ENCODE data around the gene LRPAP1. TPM values are rescaled to one million over a fixed set of nuclear protein-coding genes. Genes with fewer than 3 reads are reported as not detected.

LRPAP1 gene
- total and polyA plus RNA-seq, 2 donors (not counting 1 experiment from before 2014, with no cell fraction given) = 62.9 to 80.5 TPM

DNA sequence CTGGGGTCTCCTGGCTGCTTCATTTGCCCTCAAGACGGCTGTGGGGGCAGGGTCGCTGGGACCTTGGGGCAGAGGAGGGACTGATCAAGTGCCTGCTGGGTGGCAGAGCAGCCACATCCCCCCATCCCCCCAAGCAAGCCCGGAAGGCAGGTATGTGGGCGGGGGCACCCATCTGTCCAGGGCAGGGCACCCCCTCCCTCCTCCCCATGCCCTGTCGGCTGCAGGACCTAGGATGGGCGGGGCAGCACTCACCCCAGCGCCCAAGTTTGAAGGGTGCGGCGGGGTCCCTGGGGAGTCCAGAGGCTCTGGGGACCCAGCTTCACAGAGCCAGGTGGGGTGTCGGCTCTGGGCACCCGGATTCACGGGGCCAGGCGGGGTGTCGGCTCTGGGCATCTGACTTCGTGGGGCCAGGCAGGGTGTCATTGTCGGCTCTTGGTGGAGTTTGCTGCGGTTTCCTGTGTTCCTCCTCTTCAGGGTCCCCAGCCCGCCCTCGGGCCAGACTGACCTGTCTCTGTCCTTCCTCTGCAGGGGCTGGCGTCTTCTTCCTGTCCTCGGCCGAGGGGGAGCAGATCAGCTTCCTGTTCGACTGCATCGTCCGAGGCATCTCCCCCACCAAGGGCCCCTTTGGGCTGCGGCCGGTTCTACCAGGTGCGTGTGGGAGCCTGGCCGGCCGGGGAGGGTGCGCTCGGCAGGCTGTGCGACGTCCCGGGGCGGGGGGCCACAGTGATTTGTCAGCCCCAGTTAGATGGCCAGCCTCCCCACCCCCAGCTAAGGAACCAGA, 47.0 kb downstream of the LRPAP1 start:
- Histone ChIP-seq H3K9me3 (ENCODE audit: control insufficient read depth, insufficient read depth, low read depth, low read length) (no peaks in the 10 kb centered on the region), H3K79me2 (ENCODE audit: control insufficient read depth, insufficient read depth, low read length) (no peaks in the 10 kb centered on the region), H3K36me3 (ENCODE audit: control insufficient read depth, insufficient read depth, low read length) (no peaks in the 10 kb centered on the region), H3K9ac (ENCODE audit: insufficient read depth, low read length) (no peak overlapping the region), H3K4me1 (ENCODE audit: control insufficient read depth, extremely low read depth, insufficient read depth, low read length) (no peaks in the 10 kb centered on the region), H4K20me1 (ENCODE audit: control insufficient read depth, extremely low read depth, insufficient read depth, low read length) (no peaks in the 10 kb centered on the region), H3K4me2 (ENCODE audit: extremely low read depth, insufficient read depth, low read length) (no peak overlapping the region), H3K27me3 (ENCODE audit: control insufficient read depth, insufficient read depth, low read length) (peaks cover 16% of the 10 kb centered on the region), H3K27ac (ENCODE audit: insufficient read depth, low read length) (no peak overlapping the region), H3K4me3 (replicated peaks in 1 of 4; ENCODE audit: control extremely low read depth in 1 of 4, insufficient read depth in 1 of 4, low read depth in 3 of 4, low read length in 4 of 4) (no peak overlapping the region), H2AFZ (ENCODE audit: low read length) (no peak overlapping the region)
- DNase-seq (ENCODE audit: low read depth in 2 of 2) = no peak
- no peak for TF ChIP-seq EZH2 (IDR thresholded peaks at IDR 0.05; ENCODE audit: low read length, missing control alignments)
- TF ChIP-seq, protein P1, sequence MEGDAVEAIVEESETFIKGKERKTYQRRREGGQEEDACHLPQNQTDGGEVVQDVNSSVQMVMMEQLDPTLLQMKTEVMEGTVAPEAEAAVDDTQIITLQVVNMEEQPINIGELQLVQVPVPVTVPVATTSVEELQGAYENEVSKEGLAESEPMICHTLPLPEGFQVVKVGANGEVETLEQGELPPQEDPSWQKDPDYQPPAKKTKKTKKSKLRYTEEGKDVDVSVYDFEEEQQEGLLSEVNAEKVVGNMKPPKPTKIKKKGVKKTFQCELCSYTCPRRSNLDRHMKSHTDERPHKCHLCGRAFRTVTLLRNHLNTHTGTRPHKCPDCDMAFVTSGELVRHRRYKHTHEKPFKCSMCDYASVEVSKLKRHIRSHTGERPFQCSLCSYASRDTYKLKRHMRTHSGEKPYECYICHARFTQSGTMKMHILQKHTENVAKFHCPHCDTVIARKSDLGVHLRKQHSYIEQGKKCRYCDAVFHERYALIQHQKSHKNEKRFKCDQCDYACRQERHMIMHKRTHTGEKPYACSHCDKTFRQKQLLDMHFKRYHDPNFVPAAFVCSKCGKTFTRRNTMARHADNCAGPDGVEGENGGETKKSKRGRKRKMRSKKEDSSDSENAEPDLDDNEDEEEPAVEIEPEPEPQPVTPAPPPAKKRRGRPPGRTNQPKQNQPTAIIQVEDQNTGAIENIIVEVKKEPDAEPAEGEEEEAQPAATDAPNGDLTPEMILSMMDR (conservative IDR thresholded peaks at IDR 0.05 in 1 of 2, IDR thresholded peaks at IDR 0.05 in 1 of 2; ENCODE audit: low read depth in 1 of 2, low read length in 2 of 2) = no peak

DNA sequence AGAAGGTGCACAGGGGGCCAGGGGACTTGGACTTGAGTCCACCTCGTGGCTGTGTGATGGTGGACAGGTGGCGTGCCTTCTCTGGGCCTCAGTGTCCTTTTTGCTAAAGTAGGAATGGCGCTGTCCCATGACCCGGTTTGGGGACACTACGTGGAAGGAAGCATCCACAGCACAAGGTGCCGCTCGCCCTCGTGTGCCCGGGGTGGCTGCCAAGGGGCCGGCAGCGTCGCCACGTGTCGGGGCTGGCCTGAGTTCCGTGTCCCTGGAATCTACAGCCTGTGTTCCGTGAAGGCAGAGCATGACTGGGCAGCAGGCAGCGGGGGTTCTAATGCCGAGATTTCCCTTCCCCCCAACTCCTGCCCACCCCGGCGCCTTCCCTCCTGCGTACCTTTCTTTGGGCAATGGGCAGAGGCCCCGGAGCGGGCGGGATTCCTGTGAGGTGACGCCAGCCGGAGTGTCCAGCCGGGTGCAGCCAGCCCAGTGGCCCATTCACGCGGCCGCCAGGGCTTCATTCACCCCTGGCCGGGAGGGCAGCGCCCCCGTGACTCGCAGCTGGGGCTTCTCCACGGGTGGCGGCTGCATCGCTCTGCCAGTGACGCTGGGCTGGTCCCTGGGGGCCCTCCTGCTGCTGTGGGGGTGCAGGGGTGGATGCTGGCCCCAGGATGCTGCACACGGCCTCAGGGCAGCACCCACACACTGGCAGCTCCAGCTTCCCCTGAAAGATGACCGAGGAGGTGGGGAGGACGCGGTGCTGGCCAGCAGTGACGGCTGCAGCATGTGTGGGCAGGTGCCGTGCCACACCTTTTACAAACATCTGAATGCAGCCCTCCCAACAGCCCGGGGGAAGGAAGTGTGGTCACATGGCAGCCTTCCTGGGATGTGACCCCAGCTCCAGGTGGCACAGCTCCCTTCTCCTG, 47.9 kb downstream of the LRPAP1 start:
- Histone ChIP-seq H3K27me3 (ENCODE audit: control insufficient read depth, insufficient read depth, low read length) (peaks cover 16% of the 10 kb centered on the region), H3K79me2 (ENCODE audit: control insufficient read depth, insufficient read depth, low read length) (no peaks in the 10 kb centered on the region), H3K4me3 (replicated peaks in 1 of 4; ENCODE audit: control extremely low read depth in 1 of 4, insufficient read depth in 1 of 4, low read depth in 3 of 4, low read length in 4 of 4) (no peak overlapping the region), H4K20me1 (ENCODE audit: control insufficient read depth, extremely low read depth, insufficient read depth, low read length) (no peaks in the 10 kb centered on the region), H3K9me3 (ENCODE audit: control insufficient read depth, insufficient read depth, low read depth, low read length) (no peaks in the 10 kb centered on the region), H3K27ac (ENCODE audit: insufficient read depth, low read length) (no peak overlapping the region), H3K9ac (ENCODE audit: insufficient read depth, low read length) (no peak overlapping the region), H3K36me3 (ENCODE audit: control insufficient read depth, insufficient read depth, low read length) (no peaks in the 10 kb centered on the region), H3K4me2 (ENCODE audit: extremely low read depth, insufficient read depth, low read length) (no peak overlapping the region), H3K4me1 (ENCODE audit: control insufficient read depth, extremely low read depth, insufficient read depth, low read length) (no peaks in the 10 kb centered on the region), H2AFZ (ENCODE audit: low read length) (no peak overlapping the region)
- DNase-seq (ENCODE audit: low read depth in 2 of 2) = no peak
- TF ChIP-seq EZH2 (IDR thresholded peaks at IDR 0.05; ENCODE audit: low read length, missing control alignments) = no peak
- TF ChIP-seq, protein P1 (conservative IDR thresholded peaks at IDR 0.05 in 1 of 2, IDR thresholded peaks at IDR 0.05 in 1 of 2; ENCODE audit: low read depth in 1 of 2, low read length in 2 of 2) = no peak

DNA sequence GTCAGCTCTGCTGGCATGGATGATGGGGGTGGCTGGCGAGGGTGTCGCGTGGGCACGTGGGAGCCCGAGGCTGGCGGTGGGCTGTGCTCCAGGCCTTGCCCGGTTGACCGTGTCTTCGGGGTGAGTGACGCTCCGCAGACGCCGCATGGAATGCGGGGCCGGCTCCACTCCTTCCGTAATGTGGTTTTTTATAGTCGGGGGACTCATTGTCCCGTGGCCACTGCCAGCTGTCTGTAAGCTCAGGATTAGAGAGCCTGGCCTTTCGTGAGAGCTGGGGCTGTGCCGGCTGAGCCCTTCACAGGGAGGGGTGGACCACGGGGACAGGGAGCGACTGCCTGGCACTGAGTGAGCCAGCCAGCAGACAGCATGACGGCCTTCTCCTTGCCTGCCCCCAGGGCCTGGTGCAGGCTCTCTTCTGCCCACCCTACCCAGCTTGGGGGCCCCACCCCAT, 48.7 kb downstream of the LRPAP1 start:
- H2AFZ ChIP-seq (ENCODE audit: low read length) = no peak overlapping the region
- H3K27ac ChIP-seq (ENCODE audit: insufficient read depth, low read length) = no peak overlapping the region
- H3K36me3 ChIP-seq (ENCODE audit: control insufficient read depth, insufficient read depth, low read length) = no peaks in the 10 kb centered on the region
- H3K4me2 ChIP-seq (ENCODE audit: extremely low read depth, insufficient read depth, low read length) = no peak overlapping the region
- peak in 1 of 2 donors; percentile 53 for DNase-seq (ENCODE audit: low read depth in 2 of 2)
- H3K4me1 ChIP-seq (ENCODE audit: control insufficient read depth, extremely low read depth, insufficient read depth, low read length) = no peaks in the 10 kb centered on the region
- no peak overlapping the region for H3K4me3 ChIP-seq (replicated peaks in 1 of 4; ENCODE audit: control extremely low read depth in 1 of 4, insufficient read depth in 1 of 4, low read depth in 3 of 4, low read length in 4 of 4)
- H4K20me1 ChIP-seq (ENCODE audit: control insufficient read depth, extremely low read depth, insufficient read depth, low read length) = no peaks in the 10 kb centered on the region
- no peaks in the 10 kb centered on the region for H3K79me2 ChIP-seq (ENCODE audit: control insufficient read depth, insufficient read depth, low read length)
- TF ChIP-seq, protein P1 (conservative IDR thresholded peaks at IDR 0.05 in 1 of 2, IDR thresholded peaks at IDR 0.05 in 1 of 2; ENCODE audit: low read depth in 1 of 2, low read length in 2 of 2) = no peak
- TF ChIP-seq EZH2 (IDR thresholded peaks at IDR 0.05; ENCODE audit: low read length, missing control alignments) = no peak
- no peak overlapping the region for H3K9ac ChIP-seq (ENCODE audit: insufficient read depth, low read length)
- peaks cover 16% of the 10 kb centered on the region for H3K27me3 ChIP-seq (ENCODE audit: control insufficient read depth, insufficient read depth, low read length)
- no peaks in the 10 kb centered on the region for H3K9me3 ChIP-seq (ENCODE audit: control insufficient read depth, insufficient read depth, low read depth, low read length)

Measured in fibroblast of lung (primary cell).